ENCODE results near the gene LY6G5C.
A peak's percentile ranks its signal among the peaks of the same experiment; 100 is the strongest.

LY6G5C gene, protein sequence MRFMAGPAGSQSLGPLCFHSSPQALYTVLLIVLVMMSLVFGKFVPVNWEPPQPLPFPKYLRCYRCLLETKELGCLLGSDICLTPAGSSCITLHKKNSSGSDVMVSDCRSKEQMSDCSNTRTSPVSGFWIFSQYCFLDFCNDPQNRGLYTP

DNA sequence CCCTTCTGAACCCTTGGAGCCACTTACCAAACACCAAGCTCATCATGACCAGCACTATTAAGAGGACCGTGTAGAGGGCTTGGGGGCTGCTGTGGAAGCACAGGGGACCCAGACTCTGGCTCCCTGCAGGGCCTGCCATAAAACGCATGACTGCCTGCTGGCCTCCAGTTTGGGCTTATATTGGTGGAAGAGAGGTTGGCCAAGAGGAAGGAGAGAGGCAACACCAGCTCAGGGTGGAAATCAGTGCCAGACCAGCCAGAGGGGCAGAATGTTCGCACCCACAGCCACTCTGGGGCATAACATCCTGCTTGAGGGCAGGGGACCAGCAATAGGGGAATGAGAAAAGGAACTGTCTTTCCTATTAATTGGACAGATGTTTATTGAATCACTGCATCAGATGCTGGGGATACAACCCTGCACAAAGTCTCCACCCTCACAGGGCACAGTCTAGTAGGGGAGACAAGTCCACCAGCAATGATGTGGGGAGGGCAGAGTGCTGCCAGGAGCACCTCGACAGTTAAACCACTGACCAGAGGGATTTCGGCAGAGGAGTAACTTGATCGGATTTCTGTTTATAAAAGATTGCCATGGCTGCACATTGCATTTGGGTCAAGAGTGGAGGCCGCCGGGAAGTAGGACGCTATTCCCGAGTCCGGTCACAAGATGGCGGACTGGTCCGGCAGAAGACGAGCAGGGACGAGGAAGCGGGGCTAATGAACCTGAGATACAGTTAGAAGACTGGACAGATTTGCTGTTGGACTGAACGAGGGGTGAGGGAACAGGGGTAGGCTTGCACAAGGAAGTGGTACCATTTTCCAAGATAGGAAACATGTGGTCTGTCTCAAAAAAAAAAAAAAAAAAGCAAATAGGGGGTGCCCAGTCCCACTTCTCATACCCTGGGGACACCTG is at the start of gene LY6G5C:
Gene LY6G5C (minus strand): TSS at position 842 of the 909 bp plus-strand sequence. CDS start 694 bp downstream, at position 148.
- peak; percentile 43 for DNase-seq (ENCODE audit: low read depth in 2 of 2)

DNA sequence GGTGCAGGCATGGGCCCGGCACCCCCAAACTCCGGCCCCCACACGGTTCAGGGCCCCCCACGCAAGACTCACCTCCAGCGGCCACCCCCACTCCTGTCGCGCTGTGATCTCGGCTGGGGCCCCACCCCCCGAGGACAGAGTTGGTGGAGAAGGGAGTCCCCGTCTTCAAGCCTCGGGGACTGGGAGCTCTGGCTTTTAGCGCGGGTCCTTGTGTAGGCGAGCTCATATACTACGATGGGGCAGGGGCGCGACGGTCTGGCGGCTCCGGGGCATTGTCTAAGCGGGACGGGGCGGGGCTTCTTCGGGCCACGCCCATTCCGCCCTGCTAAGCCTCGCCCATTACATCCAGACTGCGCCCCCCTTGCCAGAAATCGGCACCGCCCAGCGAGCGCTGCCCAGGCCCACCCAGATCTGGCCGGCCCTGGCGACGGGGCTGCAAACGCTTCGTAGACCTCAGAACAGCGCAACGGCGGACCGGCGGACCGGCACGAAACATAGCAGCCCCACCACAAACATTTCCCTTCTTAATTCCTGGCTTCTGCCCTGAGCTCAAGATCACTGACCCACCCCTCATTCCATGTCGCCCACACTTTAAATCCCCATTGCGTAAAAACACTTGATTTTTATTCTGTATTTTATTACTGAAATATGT is 49.2 kb upstream of the LY6G5C start:
- peak; percentile 39 to 61 for DNase-seq (ENCODE audit: low read depth in 2 of 2)

DNA sequence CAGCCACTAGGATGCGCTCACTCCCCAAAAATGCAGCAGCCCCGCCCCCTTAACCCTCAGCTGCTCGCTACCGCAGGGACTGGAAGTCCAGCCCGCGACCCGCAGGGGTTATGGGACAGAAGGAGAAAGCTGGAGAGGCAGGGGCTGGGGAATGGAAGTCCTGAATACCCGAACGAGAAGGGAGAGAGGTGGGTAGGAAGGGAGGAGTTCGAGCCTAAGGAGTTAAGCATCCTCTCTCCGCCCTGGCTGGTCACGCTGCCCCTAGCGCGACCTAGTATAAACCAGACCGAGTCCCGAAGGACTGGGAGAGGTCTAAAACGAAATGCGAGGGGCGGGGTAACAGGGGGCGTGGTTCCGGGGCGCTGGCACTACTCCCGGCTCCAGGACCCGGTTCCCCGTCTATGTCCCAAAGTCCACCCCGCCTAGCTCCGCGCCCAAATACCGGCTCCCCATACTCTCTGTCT is 48.7 kb upstream of the LY6G5C start:
- peak; percentile 69 to 70 for DNase-seq (ENCODE audit: low read depth in 2 of 2)

DNA sequence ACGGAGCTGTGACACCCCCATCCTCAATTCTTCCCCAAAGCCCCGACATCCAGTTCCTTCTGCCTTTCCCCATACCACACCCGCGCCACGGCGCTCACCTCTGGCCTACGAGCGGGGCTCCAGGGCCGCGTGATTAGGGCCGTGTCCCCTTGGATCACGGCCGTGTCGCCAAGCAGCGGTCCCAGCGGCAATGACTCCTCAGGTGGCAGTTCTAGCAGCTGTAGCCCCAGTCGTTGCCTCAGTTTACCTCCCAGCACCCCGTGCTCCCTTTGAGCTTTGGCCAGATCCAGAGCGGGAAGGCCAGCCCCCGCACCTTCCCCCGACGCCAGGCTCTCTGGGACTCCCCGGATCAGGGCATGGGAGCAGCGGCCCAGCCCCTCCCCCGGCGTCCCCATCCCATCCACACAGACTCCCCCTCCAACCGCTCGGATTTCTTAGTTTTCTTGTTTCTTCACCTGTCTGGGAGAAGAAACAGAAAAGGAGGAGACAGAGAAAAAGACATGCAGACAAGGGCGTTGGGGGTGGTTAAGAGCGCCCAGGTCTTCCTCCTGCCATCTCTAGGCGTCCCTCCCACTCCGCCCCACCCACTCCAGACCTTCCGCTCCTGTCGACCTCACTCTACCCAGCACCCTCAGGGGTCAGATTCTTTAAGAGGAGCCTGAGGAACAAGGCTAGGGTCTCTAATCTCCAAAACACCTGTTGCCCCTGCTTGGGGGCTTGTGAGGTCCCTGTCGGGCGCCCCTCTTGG is 48.1 kb upstream of the LY6G5C start, which contains the start of gene DDAH2:
Gene DDAH2 (minus strand): TSS at position 533 of the 748 bp plus-strand sequence. CDS start 138 bp downstream, at position 395.
- no peak for DNase-seq (ENCODE audit: low read depth in 2 of 2)

DNA sequence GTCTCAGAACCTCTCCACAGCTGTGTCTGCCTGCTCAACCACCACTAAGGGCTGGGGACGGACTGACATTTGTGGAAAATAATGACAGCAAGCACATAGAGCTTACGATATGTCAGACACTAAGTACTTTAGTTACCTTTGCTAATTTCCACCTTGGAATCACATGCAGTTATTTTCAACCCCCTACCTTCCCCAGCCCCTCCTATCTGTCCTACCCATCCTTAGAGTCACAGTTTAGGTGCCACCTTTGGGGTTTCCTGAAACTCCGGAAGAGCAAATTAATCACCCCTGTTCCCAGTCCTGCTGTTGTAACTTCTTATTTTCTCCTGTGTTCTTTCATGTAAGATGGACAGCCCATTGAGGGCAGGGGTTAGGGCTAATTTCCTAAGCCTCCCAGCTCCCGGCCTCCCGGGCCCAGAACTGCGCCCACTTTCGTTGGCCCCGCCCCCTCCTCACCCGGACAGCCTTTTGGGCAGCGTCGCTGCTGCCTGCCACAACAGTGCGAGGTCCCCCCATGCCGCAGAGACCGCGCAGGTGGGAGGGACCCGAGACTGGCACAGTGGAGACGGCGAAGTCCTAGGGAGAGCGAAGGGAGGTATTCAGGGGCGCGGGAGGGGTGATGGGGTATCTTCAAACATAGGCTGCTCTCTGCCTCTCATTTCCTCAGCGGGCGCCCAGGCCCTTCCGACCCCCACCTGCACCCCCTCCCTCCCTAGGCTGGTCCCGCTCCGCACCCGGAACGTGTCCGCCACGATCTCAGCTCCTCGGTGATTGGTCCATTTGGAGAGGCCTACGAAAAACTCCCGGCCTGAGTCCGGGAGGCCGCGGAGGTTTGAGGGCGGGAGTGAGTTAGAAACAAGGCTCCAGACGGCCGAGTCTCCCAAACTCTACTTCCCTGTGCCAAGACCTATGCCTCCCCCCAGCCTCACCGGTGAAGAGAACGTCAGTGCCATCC is 47.1 kb upstream of the LY6G5C start:
- DNase-seq (ENCODE audit: low read depth in 2 of 2), result no peak

DNA sequence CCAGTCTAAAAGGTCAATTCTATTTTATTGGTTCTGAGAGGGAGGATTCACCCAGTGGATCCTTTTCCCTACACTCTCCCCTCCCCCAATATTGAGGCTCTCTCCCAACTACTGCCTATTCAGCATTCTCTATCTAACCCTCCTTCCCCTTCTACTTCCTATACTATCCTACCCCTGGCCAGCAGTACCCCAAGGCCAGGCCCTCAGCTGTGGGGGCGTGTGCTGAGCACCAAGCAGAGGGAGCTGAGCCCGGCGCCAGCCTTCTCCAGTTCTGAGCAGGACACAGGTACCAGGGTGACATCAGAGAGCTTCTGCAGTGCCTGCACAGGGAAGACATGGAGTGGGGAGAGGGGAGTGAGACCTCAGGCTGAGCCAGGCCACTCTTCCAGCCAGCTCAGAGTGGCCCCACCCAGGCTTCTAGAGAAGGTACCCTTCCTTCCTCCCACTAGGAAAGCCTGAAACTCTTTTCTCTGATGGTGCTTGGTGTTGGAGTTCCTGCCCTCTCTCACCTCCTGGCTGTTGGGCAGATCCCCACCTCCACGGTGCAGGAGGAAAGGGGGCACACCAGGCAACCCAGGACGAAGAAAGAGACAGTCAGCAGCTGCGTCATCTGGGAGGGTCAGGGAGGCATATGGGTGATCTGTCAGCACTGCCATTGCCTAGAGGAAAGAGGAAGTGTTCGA is 46.3 kb upstream of the LY6G5C start:
- no peak for DNase-seq (ENCODE audit: low read depth in 2 of 2)

DNA sequence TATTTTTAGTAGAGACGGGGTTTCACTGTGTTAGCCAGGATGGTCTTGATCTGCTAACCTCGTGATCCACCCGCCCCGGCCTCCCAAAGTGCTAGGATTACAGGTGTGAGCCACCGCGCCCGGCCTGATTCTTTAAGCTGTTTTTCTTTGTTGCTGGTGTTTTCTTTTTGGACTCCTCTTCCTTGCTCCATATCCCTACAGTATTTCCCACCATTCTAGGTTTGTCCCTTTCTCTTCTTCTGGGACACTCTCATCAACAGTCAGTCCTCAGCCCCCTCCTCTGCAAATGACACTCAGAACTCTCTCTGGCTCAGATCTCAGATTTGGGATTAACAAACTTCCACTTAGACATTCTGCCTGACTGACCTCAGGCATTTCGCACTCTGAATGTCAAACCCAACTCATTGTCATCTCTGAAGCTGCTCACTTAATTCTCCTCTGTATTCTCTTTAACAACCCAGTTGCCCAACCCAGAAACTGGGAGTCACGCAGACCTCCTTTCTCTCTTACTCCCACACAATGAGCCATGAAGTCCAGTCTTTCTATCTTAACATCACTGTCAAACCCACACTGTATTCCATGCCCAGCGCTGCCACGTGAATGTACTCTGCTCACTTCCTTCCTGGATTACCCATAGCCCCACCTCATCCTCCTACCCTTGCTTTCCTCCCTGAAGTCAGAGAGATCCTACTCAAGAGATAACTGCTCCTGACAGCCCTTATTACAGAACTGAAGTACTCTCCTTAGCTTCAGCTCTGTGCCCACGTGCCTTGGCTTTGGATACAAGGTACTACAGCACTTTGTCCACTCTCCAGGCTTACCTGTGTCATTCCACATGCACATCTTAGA is 44.9 kb upstream of the LY6G5C start:
- no peak for DNase-seq (ENCODE audit: low read depth in 2 of 2)

DNA sequence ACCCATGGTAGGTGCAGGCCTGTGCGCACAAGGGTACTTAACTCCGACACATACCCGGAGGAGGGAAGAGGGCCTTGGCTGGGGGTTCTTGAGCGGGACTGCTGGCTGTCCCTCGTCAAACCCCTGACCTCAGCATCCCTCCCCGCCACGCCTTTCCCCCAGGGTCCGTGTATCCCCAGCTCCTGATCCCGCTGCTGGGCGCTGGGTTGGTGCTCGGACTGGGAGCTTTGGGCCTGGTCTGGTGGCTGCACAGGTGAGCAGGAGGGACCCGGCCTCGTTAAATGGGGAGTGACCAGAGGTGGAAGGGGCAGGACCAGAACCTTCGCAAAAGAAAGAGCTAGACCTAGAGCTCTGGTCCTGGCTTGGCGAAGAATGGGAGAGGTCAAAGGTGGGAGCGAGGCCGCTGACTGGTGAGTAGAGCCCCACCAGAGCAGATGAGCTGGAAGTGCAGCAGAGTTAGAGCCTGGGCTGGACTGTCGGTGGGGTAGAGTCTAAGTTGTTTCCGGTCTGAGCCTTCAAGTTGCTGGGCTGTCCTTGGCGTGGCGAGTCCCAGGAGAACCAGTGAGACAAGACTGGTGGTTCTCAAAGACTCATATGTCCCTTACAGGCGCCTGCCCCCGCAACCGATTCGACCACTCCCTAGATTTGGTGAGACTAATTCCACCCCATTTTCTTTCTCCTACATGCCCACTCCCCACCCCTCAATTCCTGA is 43.3 kb upstream of the LY6G5C start:
- DNase-seq (ENCODE audit: low read depth in 2 of 2), result no peak

DNA sequence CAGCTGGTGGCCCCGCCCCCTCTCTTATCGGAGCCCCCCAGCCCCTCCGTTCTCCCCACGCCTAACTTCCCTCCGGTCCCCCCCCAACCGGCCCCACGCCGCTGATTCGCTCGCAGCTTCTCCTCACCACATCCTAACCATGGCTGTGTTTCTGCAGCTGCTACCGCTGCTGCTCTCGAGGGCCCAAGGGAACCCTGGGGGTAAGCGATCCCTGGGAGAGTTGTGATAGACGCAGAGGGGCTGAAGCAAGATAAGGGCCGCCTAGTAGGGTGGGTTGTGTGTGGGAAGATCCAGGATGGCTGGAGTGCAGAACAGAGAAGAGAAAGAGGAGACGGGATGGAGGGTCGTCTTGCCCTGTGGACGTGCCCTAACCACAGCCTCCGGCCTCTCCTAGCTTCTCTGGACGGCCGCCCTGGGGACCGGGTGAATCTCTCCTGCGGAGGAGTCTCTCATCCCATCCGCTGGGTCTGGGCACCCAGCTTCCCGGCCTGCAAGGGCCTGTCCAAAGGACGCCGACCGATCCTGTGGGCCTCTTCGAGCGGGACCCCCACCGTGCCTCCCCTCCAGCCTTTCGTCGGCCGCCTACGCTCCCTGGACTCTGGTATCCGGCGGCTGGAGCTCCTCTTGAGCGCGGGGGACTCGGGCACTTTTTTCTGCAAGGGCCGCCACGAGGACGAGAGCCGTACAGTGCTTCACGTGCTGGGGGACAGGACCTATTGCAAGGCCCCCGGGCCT is 42.5 kb upstream of the LY6G5C start, which contains the start of gene MPIG6B:
Gene MPIG6B (plus strand): TSS at position 129 of the 735 bp plus-strand sequence. CDS start 11 bp downstream, at position 140.
- DNase-seq (ENCODE audit: low read depth in 2 of 2), result no peak

DNA sequence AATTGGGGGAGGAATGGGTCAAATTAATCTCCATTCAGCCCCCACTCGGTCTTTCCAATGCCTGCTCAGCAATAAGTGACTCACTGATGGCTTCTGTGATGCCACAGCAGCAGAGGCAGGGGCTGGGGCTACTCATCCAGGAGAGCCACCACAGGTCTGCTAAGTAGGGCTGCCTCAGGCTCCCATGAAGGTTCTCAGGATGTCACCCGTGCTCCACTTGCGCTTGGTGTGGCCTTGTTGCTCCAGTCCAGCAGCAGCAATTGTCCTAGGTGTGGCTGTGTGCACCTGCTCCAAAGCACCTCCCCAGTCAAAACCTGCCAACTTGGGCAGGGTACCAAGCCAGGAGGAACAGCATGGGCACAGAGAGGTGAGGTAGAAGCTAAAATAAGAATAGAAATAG is 41.3 kb upstream of the LY6G5C start:
- DNase-seq (ENCODE audit: low read depth in 2 of 2), result no peak

DNA sequence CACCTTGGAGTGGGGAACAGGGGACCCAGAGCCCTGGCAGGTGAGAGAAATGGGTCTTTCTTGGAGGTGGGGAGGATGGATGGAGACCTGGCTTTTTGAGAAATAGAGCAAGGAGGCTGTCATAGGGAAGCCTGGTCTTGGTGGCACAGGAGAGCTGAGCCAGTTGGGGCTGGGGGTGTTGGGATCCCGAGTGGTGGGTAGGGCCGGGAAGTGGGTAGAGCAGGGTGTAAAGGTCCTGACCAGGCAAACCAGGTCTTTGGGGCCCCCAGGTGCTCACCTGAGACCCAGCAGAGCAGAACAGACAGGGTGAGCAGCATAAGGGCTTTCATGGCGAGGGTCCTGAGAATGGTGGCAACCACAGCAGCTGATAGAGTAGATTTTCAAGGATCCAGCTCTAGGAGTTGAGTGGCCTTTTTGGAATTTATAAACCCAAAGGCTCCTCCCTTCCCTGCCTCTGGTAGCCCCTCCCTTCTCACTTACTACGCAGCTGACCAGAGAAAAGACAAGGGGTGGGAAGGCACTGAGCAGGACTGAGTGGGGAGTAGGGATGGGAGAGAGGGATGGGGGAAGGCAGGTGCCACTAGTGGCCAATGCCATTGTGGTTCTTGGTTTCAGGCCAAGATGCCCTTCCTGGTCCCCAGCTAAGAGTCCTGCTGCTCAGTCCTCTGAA is 40.6 kb upstream of the LY6G5C start, which contains the start of gene LY6G6C:
Gene LY6G6C (minus strand): TSS at position 396 of the 670 bp plus-strand sequence. CDS start 67 bp downstream, at position 329.
- no peak for DNase-seq (ENCODE audit: low read depth in 2 of 2)

DNA sequence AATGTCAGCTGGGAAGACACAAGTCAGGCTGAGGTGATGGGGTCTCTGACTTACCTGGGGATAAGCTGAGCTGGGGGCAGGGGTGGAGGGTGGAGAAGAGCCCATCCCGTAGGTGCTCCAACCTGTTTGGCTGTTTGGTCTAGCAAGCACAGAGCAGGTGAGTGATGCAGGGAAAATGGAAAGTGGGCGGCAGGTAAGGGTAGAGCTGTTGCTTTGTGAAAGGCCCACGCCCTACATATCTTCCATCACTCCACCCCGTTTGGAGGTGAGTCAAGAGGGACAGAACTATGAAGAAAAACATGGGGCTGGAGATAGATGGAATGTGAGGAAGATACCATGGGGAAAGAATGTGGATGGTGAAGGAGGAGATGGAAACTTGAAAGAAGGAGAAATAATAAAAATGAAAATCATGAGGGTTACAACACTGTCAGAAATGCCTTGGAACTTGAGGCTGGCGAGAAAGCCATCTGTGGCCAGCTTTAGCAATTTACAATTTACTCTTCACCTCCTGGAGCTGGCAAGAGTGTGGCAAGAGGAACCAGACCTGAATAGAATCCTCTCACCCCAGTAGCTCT is 39.4 kb upstream of the LY6G5C start:
- no peak for DNase-seq (ENCODE audit: low read depth in 2 of 2)

DNA sequence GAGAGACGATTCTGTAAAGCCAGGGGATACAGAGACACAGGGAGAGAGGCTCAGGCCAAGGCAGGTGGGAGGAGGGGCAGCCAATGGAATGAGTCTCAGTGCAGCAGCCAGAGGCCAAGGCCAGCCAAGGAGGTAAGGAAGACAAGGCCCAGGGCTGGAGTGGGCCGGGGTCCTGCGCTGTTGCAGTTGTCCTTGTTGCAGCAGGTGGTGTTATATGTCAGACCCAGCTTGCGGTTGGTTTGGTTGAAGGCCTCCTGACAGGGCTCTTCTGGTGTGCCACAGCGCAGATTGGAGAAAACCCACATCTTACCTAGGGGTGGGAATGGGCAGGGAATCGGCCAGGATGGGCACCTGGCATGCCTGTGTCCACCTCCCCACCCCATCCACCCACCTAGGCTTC is 38.1 kb upstream of the LY6G5C start:
- no peak for DNase-seq (ENCODE audit: low read depth in 2 of 2)

DNA sequence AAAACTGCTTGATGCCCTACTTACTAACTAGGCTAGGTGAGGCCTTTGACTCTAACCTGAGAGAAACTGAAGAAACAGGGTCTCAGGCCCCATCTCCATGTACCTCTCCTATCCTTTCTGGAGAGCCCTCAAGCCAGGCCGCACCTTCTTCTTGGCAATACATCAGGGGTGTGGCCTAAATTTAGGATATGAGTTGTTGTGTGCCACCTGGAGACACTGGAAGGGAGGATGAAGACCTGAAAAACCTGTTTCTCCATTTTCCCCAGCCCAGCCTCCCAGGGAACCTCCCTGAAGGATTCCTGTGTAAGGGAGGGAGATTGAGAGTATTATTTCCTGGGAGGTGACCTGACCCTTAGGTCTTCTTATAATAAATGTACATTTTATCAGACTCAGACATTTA is 37.4 kb upstream of the LY6G5C start:
- no peak for DNase-seq (ENCODE audit: low read depth in 2 of 2)

DNA sequence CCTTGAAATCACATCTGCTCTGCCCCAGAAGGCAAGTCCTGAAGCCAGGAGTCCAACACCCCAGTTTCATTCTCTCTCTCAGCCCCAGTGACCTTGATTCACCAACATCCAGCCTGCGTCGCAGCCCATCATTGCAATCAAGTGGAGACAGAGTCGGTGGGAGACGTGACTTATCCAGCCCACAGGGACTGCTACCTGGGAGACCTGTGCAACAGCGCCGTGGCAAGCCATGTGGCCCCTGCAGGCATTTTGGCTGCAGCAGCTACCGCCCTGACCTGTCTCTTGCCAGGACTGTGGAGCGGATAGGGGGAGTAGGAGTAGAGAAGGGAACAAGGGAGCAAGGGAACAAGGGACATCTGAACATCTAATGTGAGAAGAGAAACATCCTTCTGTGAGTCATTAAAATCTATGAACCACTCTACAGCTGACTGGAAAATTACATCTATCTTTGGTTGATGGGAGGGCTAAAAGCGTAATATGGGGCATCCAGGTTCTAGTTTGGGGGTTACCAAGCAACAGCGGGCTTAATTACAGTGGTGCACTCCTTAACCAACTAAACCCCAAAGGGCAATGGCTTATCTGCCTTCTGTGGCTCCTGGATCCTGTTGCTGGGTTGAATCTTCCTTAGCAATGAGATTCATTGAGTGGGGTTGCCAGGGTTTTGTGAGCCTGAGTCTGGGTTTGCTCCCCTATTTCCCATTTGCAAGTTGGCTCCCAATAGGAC is 36.8 kb upstream of the LY6G5C start:
- DNase-seq (ENCODE audit: low read depth in 2 of 2), result no peak

All from stimulated activated CD8-positive, alpha-beta memory T cell treated with anti-CD3 and anti-CD28 coated beads, Interleukin-7, amount 100 ng/mL, for 4 hours (primary cell).